Activated CD4-positive, CD25-positive, alpha-beta regulatory T cell treated with anti-CD3 and anti-CD28 coated beads, Interleukin-2, amount 50 U/mL, for 16 hours (primary cell): ENCODE data around the gene FOXD3.
"Not testable (repeated sequence)": the region's sequence is repeated elsewhere in the genome, so short reads cannot be mapped to it uniquely, and the experiment has no call there.

ENCODE experiments used
- DNase-seq: peaks from one replicate; pipeline ENCODE4 v3.0.0-alpha.2; 2020; ENCODE audit warnings: low read depth, low spot score

Gene FOXD3

GRCh38 chr1:63321066-63321784, 1.1 kb upstream of the FOXD3 start:
- no peak for DNase-seq

DNA sequence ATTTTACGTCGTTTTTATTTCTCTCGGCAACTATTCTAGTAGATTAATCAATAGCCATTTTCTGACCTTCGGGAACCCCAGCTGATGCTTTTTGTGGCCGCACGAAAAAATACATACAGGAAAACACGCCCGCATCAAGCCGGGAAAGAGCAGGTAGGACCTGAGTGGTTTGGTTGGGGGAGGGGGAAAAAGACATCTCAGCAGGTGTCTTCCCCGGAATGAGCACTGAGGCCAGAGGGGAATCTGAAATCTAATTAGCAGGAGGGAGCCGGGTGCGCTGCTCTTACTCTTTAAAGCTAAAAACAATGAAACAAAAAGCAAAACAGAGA, 618 bp upstream of the FOXD3 start:
- no peak for DNase-seq

DNA sequence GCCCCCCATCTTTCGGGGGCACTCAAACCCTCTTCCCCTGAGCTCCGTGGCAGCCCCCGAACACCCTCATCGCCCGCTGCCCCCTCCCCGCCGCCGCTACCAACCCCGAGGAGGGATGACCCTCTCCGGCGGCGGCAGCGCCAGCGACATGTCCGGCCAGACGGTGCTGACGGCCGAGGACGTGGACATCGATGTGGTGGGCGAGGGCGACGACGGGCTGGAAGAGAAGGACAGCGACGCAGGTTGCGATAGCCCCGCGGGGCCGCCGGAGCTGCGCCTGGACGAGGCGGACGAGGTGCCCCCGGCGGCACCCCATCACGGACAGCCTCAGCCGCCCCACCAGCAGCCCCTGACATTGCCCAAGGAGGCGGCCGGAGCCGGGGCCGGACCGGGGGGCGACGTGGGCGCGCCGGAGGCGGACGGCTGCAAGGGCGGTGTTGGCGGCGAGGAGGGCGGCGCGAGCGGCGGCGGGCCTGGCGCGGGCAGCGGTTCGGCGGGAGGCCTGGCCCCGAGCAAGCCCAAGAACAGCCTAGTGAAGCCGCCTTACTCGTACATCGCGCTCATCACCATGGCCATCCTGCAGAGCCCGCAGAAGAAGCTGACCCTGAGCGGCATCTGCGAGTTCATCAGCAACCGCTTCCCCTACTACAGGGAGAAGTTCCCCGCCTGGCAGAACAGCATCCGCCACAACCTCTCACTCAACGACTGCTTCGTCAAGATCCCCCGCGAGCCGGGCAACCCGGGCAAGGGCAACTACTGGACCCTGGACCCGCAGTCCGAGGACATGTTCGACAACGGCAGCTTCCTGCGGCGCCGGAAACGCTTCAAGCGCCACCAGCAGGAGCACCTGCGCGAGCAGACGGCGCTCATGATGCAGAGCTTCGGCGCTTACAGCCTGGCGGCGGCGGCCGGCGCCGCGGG, 837 bp downstream of the FOXD3 start:
- no peak for DNase-seq

GRCh38 chr1:63323865-63324778, 1.8 kb downstream of the FOXD3 start:
- DNase-seq, result no peak

DNA sequence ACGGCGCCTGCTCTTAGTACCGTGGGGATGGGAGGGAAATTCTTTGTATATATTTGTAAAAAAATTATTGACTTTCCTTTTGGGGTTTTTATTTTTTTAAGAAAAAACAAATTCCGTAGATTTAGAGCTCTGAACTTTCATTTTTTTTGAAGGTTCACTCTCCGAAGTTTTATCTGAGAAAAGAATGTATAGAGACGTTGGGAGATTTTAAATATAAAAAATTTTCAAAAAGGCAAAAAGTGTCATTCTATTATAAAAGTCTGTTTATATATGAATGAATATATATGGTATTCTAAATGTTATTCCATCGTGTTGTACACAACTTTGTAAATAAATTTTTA, 2.4 kb downstream of the FOXD3 start:
- no peak for DNase-seq

- DNase-seq, result no peak
Observed at GRCh38 chr1:63325279-63325985, 3.1 kb downstream of the FOXD3 start.

DNA sequence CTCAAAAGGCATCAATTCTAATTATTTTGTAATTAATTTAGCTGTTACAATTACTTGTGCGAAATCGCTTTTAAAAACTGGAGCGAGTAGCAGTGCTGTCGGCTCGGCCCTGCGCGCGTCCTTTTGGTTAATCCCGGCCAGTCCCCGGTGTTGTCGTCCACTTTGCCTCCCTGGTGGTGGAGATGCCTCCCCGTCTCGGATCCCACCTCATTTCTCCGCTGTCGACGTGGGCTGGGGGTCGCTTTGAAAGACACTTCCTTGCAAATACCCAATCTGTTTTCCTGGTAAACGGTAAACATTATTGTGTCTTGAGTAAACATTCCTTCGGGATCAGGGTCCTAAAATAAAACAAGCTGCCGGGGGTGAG, 3.7 kb downstream of the FOXD3 start:
- no peak for DNase-seq

DNA sequence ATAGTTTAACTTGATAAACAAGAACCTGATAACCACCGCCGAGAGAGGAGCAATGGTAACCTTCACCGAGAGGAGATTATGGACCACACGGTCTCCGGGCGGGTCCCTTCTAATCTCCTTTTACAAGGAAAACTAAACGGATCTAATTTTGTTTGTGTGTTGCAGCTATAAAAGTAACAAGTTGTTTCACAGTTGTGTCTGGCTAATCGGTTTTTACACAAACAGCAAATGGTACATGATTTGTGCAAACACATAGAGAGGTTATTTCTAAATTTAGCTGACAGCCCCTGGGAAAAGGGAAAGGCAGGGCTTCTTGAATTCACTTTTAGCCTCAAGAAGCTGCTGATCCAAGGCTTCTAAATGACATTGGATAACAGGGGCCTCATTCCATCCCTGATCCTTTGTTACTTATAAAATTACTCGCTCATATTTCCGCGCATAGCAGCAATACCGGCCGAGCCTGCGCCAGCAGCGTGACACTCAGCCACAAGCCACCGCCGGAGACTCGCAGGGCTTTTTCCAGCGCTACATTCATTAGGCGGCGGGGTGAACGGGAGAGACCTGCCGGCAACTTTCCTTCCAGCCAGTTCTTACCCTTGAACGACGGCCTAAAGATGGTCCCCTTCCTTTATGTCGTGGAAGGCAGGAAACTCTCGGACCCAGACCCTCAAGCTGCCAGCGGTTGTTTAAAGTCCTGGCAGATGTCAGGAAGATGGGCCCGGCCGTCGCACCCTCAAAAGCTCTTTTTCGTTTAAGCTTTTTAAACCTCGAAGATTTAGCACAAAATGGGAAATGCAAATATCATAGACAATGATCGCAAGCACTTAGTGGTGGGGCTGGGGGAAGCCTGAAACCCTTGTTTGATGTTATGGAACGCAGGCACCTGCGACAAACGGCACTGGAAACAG, 4.4 kb downstream of the FOXD3 start:
- DNase-seq, result no peak

DNA sequence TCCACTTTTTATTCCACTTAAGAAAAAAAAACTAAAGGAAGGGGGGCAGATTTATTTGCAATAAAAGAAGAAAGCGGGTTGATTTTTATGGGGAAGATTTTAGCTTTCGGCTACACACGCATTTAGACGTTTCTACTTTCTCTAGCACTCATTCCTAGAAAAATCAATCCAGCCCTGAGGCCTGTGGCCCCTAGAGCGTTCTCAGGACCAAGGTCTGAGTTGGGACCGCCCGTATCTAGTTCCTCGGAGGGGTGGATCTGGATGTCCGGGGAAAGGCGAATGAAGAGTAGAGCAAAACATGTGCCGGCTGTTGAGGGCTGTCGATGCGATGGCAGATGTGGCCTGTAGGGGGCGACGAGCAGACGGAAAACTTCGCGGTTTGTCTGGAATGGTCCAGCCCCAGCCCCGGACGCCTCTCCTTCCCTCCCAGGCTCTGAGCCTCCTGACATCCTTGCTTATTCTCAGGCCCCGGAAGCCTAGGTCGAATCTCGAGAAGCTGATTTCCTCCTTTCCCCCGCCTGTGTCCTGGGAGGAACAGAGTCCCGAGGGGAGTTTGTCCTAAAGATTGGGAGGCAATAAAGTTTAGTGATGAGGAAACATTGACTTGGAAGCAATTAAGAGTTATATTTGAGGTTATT, 5.2 kb downstream of the FOXD3 start:
- no peak for DNase-seq

- no peak for DNase-seq
Observed at GRCh38 chr1:63328122-63328521, 5.8 kb downstream of the FOXD3 start.

GRCh38 chr1:63328781-63329180, 6.4 kb downstream of the FOXD3 start:
- DNase-seq, result no peak

DNA sequence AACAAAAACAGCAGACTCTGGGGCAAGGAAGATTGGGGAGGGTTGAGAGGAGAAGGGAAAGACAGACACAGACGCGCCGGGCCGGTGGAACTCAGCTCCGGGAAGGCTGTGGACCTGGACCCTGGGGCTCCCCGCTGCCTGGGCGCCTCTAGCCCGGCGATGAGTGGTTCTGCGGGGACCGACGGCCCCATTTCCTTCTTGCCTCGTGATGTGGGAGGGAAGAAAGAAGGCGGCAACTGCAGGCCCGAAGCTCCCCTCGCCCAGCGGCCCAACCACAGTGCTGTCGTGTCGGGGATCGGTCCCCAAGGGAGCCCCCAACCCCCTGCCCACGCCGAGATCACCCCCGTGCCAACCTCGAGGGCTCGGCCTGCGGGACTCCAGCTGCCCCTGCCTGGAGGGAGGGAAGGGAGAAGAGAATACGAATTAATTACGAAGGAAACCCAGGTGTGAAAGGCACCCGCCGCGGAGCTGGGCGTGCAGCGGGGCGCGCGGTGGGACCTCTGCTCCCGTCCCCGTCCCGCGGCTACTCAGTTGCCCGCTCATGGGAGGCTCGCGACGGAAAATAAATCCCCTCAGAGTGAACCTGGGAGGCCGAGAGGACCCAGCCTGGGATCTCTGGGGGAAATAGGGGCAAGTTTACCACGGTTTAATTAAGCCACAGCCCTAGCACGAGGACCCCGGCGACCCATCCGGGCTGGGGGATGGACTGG, 7.4 kb downstream of the FOXD3 start:
- no peak for DNase-seq

DNA sequence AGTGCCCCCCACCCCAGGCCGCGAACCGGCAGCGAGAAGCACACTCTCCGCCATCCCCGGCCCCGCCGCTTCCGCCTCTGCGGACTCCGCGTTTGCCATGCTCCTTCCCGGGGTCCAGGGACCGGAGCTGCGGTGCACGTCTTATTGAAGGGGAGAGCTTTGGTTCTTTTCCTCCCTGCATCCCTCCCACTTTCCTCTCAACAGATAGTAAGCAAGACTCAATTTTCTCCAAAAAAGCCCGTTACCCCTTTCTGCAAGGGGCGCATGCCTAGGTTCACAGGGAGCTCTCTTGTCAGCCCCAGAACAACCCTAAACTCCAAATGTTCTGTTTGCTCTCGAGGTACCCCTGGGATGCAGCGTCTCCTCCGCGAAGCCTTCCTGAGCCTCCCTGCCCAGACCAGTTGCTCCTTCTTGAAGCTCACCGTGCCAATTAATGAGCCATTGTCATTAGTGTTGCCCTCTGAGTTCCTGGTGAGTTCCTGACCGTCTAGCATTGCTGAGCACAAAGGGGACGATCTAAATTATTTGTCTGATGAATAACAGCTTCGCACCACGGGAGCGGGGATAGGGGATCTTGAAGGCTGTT, 8.1 kb downstream of the FOXD3 start:
- no peak for DNase-seq

DNA sequence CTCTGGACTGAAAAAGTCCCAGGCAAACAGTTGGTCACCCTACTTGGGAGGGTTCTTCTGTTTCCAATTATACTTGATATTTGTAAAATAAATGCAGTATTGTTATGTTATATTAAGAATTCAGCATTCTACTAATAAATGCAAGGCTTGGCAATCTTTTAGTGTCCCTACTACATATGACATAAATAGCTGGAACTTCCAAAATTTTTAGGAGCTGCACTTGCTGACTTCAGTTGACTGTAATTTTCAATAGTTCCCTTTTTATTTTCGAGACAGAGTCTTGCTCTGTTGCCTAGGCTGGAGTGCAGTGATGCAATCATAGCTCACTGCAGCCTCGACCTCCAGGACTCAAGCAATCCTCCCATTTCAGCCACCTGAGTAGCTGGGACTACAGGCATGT, 20.0 kb downstream of the FOXD3 start:
- DNase-seq, result no peak

DNA sequence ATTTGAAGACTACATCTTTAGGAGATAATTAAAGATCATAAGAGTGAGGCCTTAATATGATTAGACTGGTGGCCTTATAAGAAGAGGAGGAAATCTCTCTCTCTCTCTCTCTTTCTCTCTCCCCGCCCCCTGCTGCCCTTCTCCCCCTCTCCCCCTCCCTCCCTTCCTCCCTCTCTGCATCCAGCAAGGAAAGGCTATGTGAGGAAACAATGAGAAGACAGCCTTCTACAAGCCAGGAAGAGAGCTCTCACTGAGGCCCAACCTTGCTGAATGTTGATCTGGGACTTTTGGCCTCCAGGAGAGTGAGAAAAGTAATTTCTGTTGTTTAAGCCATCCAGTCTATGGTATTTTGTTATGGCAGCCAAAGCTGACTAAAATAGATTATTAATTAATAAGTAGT, 21.6 kb downstream of the FOXD3 start:
- DNase-seq, result no peak

- no peak for DNase-seq
Observed at GRCh38 chr1:63350320-63350719, 28.0 kb downstream of the FOXD3 start.

DNA sequence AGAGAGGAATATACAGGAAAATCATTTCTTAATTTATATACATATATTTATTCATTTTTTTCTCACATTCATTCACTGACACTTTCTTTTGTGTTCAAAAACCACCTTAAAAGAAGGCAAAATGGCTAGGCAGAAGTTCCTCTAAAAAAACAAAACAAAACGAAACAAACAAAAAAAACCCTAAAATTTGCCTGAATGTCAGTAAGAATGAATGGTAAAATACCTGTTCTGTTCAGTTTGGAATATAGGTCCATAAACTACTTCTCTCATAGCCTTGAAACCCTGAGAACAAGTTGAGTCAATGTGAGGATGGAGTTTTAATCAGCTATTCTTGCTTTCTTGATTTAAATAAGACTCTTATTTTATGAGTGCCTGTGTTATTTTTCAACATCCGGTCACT, 30.4 kb downstream of the FOXD3 start:
- DNase-seq, result no peak

DNA sequence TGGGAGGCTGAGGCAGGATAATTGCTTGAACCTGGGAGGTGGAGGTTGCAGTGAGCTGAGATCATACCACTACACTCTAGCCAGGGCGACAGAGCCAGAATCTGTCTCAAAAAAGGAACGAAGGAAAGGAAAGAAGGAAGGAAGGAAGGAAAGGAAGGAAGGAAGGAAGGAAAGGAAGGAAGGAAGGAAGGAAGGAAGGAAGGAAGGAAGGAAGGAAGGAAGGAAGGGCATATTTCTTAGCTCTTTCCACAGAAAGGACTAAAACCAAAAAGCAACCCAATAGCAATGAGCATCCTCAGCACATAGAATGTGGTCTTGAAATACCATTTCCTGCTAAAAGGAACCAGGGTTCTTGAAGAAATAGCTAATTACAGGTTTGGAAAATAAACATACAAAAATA, 33.9 kb downstream of the FOXD3 start:
- DNase-seq, result not testable (repeated sequence)

DNA sequence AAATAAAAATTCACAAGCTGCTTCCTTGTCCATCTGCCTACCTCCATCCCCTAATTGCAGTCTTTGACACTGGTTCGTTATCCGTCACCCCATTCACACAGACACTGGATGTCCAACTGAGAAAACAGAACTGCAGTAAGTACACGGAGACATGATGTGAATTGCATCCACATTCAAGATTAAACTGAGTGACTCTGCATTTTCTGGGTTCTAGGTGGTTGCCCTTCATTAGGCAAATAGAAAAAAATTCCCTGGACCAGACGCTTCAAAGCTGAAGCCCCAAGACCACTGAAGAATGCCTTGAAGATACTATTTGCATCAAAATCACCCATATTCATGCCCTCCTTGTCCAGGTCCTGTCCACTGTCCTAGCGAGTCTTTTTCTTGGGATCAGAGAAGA, 37.2 kb downstream of the FOXD3 start:
- DNase-seq, result no peak
